GM20000 (cell line): ENCODE results near the gene A2ML1.

Source experiments
- DNase-seq: peaks from one replicate; pipeline ENCODE4 v3.0.0; 2012; ENCODE audit warnings: low spot score
- TF ChIP-seq, protein P1 (sequence below): IDR thresholded peaks from 2 replicates; pipeline ENCODE4 v1.5.1; 2012; ENCODE audit warnings: mild to moderate bottlenecking, control low read depth; ENCODE audit errors: extremely low read depth, missing control alignments

Gene A2ML1

GRCh38 chr12:8822298-8822697, at the start of gene A2ML1:
Gene A2ML1 (plus strand): TSS chr12:8822621. CDS start chr12:8822652, 31 bp downstream.
- TF ChIP-seq, protein P1, sequence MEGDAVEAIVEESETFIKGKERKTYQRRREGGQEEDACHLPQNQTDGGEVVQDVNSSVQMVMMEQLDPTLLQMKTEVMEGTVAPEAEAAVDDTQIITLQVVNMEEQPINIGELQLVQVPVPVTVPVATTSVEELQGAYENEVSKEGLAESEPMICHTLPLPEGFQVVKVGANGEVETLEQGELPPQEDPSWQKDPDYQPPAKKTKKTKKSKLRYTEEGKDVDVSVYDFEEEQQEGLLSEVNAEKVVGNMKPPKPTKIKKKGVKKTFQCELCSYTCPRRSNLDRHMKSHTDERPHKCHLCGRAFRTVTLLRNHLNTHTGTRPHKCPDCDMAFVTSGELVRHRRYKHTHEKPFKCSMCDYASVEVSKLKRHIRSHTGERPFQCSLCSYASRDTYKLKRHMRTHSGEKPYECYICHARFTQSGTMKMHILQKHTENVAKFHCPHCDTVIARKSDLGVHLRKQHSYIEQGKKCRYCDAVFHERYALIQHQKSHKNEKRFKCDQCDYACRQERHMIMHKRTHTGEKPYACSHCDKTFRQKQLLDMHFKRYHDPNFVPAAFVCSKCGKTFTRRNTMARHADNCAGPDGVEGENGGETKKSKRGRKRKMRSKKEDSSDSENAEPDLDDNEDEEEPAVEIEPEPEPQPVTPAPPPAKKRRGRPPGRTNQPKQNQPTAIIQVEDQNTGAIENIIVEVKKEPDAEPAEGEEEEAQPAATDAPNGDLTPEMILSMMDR: no peak
- no peak for DNase-seq

DNA sequence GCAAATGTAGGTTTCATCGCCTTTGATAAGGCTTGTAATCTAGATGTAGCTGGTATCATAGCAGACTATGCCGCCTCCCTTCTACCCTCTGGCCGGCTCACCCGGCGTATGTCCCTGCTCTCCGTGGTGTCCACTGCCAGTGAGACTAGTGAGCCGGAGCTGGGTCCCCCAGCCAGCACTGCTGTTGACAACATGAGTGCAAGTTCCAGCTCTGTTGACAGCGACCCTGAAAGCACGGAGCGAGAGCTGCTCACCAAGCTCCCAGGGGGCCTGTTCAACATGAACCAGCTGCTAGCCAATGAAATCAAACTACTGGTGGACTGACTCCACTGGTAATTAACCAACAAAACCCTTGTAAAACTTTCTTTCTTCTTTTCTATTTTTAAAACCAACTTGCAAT, 49.0 kb upstream of the A2ML1 start:
- TF ChIP-seq, protein P1: no peak
- DNase-seq: no peak

GRCh38 chr12:8779281-8779680, 43.1 kb upstream of the A2ML1 start:
- TF ChIP-seq, protein P1: no peak
- DNase-seq: no peak

DNA sequence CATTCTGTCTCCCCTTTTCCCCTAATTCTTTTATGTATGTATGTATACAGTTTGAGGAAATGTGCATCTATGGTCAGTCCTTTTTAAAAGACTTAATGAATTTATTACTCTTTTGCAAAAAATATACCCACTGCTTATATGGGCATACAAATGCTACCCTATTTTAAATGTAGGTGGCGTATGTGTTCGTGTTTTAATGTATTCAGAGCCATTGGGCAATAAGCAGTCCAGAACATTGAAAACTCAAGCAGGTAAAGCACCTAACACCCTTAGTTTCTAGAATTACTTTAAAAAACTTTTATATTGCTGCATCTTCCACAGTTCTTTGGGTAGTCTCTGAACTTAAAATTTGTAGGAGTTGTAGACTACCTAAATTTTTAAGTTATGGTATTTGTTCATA, 42.6 kb upstream of the A2ML1 start:
- TF ChIP-seq, protein P1: no peak
- DNase-seq: no peak

DNA sequence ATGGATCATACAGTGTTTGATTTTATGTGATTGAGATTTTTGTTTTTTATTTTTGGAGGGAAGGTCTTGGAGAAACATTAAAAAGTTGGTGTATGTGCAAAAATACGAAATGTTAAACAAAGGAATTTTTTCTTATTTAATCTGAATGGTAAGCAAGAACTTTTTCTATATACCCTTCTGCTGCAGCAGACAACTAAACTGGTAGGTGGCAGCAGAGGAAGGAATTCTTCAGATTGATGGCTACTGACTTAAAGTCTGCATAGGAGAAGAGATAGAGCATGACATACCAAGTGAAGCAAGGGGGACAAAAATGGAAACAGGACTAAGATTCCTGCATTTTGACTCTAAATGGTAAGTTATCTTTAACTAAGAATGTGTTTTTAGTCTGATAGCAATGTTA, 42.0 kb upstream of the A2ML1 start:
- peak; percentile 25 for DNase-seq
- TF ChIP-seq, protein P1: no peak

GRCh38 chr12:8781381-8782127, 40.9 kb upstream of the A2ML1 start:
- no peak for DNase-seq
- TF ChIP-seq, protein P1: no peak

GRCh38 chr12:8784290-8784888, 38.0 kb upstream of the A2ML1 start:
- no peak for DNase-seq
- TF ChIP-seq, protein P1: no peak
